Measurements from ENCODE around the gene ZBTB17. TPM values are rescaled to one million over a fixed set of nuclear protein-coding genes. Genes with fewer than 3 reads are reported as not detected.
"Not testable (repeated sequence)": the region's sequence is repeated elsewhere in the genome, so short reads cannot be mapped to it uniquely, and the experiment has no call there.

Gene ZBTB17
- total RNA-seq, 1 donor from 2014 or later, result 38.8 TPM

DNA sequence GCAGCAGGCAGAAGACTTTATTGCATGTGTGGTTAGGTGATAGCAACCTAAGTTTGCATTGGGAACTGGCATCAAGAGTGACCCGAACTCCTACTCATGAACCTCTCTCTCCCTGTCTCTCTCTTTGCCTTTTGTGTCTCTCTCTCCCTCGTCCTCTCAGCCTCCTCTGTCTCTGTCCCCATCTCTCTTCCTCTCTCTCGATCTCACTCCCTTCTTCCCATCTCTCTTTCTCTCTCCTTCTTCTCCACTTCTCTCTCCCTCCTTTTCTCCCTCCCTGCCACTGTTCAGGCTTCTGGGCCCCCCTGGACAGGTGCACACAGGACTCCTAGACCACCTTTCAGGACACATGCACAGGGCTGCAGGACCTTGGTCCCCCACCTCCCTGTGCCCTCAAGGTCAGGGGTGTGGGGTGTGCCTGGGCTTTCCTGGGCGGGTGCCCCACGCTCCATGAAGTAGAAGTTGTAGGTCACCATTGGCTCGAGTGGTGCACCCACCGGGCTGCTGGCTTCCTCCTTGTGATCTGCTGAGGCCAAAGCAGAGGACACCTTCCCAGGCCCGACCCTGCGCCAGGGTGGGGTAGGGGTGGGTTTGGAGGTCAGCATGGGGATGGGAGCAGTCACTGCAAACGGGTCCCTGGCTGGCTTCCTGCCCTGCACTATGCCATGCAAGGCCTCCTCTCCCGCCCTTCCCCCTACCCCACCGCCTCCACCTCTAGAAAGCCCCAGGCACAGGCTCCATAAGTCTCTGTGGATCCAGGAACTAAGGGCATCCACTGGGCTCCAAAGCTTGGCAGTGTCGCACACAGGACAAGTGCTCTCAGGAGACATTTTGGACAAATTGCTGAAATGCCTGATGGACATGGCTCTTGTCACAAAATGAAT lies 13.2 kb upstream of the ZBTB17 start:
- no peak for DNase-seq

DNA sequence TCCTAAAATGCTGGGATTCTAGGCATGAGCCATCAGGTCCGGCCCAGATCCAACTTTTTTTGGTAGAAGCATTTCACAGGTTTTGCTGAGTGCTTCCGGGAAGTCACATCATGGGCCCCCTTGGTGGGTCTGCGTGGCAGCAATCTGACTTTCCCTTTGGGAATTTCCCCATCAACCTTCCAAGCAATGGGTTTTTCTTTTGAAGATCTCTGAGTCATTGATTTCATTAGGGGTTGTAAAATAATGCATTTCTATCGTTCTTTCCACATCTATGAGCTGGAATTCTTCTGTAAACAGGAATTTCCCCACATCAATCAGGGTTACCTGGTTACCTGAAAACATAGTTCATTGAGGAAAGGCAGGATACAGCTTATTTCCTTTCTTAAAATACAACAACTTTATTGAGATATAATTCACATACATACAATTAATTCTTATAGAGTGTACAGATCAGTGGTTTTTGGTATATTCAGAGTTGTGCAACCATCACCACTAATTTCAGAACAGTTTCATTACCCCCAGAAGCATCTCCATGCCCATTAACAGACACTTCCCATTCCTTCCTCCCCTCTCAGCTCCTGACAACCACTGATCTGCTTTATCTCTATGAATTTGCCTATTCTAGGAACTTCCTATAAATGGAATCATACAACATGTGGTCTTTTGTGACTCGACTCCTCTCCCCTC lies 9.9 kb upstream of the ZBTB17 start:
- no peak for DNase-seq

DNA sequence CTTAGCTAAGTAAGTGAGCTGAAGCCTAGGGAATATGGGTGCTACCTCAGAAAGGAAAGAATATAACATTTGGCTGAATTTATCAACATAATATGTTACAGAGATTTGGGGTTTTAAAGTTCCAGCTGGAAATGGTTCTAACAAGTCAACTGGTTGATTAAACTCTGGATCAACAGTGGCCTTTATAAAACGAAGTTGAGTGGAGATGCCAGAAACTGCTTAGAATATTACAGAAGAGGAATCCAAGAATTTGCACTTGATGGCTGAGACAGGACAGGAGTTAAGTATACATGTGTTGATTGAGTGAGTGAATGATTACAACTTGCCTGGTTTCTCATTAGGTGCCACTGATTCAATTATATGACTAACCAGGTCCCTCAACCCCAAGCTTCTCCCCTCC lies 7.4 kb upstream of the ZBTB17 start:
- DNase-seq, result no peak

DNA sequence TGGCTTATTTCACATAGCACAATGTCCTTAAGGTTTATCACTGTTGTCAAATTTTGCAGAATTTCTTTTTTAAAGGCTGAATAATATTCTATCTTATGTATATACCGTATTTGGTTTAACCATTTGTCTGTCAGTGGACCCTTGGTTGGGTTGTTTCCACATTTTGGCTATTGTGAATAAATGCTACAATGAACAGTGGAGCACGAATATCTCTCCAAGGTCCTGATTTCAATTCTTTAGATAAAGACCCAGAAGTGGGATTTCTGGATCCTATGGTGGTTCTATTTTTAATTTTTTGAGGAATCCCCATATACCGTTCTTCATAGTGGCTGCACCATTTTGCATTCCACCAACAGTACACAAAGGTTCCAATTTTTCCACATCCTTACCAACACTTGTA lies 5.8 kb upstream of the ZBTB17 start:
- no peak for DNase-seq

DNA sequence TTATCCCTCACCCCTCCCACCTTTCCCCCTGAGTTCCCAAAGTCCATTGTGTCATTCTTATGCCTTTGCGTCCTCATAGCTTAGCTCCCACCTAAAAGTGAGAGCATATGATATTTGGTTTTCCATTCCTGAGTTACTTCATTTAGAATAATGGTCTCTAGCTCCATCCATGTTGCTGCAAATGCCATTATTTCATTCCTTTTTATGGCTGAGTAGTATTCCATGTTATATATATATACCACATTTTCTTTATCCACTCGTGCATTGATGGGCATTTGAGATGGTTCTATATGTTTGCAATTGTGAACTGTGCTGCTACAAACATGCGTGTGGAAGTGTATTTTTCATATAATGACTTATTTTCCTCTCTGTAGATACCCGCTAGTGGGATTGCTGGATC lies 2.0 kb upstream of the ZBTB17 start:
- DNase-seq, result not testable (repeated sequence)

DNA sequence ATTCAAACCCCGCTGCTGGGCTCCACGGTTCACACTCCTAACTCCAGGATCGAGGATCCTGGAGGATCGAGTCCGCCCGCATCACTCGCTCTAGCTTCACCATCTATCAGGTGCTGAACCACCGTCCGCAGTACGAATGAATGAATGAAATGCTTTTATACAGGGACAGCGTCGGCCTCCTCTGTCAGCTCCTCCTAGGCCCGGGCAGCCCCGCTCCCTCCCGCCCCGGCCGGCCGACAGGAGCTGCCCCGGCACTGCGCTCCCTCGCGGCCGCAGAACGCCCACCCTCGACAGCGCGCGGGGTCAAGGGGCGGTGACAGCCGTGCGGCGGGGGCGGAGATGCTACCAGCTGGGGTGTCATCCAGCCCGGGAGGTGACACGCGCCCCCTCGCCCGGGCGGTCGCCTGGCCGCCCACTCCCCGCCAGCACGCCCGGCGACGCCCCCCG lies 520 bp downstream of the ZBTB17 start:
- peak; percentile 59 for DNase-seq

DNA sequence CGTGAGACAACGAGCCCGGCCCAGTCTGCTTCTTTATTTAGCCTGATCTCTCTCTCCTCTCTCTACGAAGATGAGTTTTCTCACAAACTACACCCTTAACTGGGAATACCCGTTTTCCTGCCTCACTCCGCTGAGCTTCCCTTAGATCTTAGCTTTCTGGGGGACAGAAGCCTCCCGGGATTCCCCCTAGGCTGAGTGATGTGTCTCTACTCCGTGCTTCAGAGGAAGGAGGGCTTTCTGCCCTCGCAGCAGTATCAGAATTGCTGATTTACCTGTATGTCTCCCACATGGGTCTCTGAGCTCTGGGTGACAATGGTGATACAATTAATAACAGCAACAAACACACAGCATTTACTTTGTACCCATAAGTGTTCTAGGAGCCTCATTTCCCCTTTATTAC lies 1.0 kb downstream of the ZBTB17 start:
- no peak for DNase-seq

DNA sequence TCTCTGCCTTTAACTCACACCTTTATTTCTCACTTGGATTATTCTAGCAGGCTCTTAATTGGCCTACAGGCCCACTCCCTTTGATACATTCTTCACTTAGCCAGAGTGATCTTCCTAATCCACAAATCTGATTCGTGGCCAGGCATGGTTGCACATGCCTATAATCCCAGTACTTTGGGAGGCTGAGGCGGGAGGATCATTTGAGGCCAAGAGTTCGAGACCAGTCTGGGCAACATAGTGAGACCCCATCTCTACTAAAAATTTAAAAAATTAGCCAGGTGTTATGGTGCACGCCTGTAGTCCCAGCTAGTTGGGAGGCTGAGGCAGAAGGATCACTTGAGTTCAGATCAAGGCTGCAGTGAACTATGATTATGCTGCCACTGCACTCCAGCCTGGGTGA lies 2.1 kb downstream of the ZBTB17 start:
- no peak for DNase-seq

DNA sequence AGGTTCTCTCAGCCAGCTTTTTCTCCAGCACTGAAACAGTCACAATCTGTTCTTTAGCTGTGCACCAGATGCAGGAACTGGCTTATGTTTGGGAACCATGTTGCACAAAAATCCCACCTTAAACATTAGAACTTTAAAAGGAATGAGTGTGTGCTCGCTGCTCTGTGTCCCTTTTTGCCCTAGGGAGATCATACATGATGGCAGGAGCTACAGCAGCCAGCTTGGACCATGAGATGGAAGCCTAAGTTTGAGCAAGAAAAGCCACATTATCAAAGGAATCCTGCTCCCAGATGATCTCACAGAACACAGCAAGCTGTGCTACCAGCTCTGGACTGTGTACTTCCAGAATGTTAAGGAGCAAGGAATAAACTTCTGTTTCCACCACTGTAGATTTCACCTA lies 3.5 kb downstream of the ZBTB17 start:
- DNase-seq, result no peak

DNA sequence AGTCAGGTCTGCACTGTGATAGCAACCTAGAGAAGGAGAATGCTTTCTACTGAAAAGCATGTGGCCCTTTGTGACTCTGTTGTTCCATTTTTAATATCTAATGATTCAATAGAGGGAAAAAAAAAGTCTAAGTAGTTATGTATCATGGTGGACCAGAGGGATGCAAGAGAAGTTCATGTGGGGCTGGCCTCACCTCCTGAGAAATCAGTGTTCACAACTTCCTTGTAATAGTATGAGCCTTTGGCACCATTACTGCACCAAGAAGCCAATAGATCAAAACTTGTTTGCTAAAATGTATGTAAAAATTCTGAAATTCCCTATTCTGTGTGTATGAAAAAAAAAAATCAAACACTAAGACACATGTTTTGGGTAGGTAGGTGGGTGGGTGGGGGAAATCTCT lies 5.0 kb downstream of the ZBTB17 start:
- no peak for DNase-seq

DNA sequence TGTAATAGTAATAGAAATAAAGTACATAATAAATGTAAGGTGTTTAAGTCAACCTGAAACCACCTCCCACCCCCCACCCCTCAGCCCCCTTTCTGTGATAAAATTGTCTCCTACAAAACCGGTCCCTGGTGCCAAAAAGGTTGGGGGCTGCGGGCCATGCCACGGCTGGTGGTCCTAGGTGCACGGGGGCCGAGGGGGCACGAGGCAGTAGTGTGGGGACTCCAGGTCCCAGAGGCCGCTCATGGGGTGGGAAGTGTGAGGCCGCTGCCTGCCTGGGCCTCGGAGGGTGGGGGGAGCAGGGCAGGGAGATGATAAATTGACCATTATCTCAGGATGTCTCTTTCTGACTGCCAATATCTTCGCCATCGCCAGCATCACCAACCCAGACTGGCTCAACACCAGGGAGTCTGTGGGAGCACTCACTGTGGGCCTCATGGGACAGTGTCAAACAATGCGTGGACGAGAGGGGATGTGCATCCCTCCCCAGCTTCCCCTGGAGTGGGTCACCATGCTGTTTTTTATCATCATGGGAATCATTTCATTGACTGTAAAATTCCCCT lies 6.5 kb downstream of the ZBTB17 start:
- no peak for DNase-seq

DNA sequence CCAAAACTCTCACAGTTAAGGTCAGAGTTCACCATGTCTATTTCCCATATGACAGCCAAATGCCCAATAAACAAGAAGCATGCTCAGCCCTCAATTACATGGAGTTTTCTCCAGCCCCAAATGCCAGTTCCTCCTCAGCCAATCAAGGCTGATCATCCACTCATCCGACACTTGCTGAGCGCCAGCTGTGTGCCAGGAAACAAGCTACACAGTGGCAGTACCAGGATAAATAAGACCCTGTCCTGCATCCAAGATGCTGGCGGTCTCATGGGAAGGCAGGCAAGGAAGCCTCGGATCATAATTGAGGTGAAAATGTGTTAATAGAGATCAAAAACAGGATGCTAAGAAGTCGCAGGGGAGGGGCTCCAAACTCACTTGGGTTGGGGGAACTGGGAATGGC lies 7.7 kb downstream of the ZBTB17 start:
- DNase-seq, result no peak

DNA sequence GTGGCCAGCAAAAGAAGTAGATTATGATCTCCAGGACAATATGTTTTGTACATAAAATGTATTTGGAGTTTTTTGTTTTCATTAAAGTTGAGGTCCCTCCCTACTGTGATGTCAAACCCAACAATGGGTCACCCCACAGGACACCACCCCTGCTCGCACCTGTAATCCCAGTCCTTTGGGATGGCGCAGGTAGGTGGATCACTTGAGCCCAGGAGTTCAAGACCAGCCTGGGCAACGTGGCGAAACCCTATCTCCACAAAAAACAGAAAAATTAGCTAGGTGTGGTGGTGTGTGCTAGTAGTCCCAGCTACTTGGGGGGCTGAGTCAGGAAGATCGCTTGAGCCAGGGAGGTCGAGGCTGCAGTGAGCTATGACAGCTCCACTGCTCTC lies 9.0 kb downstream of the ZBTB17 start:
- DNase-seq, result no peak

DNA sequence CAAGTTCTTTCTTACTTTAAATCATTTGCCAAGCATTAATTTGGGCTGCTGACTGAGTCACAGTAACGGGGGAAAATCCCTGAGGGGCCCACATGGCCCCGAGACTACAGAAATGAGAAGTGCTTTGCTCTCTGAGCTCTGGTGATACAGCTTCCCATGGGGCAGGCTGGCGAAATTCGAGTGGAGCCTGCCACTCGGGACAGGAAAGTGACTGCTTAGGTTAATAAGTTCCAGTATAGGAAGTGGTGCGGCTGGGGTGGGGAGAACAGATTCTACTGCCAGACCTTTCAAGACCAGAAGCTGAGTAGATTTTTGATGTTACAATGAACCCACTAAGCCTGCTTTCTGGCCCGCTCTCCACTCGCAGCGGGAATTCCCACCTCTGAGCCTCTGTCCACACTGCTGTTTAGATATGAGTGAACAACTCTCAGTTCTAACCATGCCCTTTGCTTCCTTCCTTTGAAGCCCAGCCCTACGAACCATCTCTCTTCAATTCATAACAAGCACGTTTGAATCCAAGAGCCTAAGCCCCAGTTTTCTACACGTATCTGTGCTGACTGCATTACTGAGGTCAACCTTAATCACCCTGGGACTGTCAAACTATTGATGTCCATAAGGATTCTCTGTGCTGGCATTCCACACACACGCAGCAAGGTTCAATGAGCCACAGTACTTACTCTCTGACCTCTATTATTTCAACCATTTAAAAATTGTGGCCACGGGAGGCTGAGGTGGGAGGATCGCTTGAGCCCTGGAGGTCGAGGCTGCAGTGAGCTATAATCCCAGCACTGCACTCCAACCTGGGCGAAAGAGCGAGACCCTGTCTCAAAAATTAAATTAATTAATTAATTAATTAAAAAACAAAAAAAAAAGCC lies 9.6 kb downstream of the ZBTB17 start:
- DNase-seq, result no peak

DNA sequence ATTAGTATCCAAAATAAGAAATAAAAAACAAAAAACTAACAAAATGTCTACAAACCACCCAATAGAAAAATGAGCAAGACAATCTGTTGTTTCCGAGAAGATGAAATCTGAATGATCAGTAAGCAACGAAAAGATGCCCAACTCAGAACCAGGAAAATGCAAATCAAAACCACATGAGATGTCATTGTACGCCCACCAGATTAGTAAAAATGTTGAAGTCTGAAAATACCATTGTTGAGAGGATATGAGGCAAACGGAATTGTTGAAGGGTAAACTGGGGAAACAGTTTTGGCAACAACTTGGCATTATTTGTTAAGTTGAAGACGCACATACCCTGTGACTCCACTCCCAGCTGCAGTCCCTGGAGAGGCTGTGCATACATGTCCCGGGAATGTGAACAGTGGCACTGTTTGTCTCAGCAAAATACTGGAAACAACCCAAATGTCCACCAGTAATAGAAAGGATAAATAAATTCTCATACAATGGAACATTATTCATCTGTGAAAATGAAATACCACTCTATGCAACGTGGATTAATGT lies 10.6 kb downstream of the ZBTB17 start:
- peak; percentile 41 for DNase-seq

DNA sequence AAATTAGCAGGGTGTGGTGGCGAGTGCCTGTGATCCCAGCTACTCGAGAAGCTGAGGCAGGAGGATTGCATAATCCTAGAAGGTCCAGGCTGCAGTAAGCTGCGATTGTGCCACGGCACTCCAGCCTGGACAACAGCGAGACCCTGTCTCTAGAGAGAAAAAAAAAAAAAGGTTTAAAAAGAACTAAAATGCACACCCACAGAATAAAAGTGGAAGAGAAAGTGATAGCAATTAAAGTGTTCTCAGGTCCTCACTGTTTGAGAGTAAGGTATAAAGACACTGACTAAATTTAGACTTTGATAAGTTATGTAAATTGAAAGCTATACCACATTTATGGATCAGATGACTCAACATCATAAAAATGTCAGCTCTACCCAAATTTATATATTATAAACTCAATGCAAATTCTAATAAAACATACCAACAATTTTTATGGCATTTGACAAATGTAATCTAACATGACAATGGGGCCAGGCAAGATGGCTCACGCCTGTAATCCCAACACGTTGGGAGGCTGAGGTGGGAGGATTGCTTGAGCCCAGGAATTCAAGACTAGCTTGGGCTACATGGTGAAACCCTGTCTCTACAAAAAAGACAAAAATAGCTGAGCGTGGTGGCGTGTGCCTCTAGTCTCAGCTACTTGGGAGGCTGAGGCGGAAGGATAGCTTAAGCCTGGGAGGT lies 11.8 kb downstream of the ZBTB17 start:
- DNase-seq, result no peak

DNA sequence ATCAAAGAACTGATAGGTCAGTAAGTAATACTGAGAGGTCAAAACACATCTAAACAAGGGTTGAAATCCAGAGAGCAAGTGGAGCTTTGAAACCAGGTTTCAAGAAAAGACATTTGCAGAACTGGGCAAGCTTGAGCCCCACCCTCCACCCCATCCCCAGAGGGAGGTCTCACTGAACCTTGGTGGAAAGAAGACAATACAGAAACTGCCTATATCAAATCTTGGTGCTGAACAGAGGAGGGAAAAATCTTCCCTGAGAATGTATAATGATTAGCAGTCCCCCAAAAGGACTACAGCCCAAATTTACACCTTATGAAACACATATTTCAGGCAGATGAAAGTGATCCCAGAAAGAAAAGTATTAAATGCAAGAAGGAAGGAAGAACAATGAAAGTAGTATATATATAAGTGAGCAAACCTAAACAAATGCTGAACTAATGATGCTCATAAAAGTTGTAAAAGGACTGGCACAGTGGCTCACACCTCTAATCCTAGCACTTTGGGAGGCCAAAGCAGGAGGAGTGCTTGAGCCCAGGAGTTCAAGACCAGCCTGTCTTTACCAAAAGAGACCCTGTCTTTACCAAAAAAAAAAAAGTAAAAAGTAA lies 12.4 kb downstream of the ZBTB17 start:
- DNase-seq, result no peak

DNA sequence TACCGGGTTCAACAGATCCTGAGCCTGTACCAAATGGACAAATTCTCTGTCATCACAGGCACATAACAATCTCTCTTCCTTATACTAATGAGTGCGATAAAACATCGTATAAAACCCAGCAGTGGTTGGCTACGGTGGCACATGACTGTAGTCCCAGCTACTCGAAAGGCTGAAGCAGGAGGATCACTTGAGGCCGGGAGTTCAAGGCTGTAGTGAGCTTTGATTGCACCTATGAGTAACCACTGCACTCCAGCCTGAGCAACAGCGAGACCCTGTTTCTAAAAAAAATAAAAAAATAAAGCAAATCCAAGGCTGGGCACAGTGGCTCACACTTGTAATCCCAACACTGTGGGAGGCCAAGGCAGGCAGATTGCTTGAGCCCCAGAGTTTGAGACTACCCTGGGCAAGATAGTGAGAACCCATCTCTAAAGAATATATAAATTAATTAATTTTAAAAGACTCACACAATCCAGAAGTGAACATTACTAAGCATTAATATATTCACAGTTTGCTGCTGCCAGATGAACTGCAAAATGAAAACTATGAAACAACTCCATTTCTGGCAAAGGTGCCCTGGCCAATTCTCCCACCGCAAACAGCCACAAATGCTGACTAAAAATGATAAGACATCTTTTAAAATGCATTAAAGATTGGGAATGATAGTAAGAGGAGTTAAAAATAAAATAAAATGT lies 13.1 kb downstream of the ZBTB17 start:
- no peak for DNase-seq

DNA sequence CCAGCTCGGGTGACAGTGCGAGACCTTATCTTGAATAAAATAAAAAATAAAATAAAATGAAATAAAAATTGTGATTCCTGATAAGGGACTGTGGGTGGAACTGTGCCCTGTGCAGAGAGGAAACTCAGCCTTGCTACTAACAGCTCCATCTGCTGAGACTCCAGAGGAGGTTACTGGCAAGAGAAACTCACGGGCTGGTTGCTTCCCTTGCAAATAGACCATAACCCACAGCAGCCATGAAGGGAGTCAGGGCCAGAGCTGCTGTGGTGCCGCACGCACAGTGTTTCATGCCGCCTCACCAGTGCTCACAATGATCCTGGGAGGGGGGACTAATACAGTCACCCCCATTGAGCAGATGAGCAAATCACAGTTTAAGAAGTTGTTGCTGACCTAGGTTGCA lies 13.7 kb downstream of the ZBTB17 start:
- no peak for DNase-seq

DNA sequence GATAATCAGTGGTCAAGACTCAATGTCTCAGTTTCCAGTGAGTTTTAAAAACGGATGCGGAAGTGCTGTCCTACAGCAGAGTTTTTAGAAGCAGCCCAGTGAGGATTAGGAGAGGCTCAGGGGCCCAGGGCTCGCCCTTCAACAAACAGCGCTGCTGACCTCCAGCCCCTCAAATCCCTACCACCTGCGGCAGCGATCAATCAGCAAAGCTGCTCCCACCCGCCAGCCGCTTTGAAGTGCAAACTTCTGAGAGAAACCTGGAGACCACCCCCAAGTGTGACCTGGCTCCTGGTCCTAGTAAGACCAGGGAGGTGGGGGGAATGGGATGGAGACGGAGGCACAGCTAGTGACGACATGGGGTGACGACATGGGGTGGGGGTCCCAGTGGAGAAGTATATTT lies 14.4 kb downstream of the ZBTB17 start:
- no peak for DNase-seq

DNA sequence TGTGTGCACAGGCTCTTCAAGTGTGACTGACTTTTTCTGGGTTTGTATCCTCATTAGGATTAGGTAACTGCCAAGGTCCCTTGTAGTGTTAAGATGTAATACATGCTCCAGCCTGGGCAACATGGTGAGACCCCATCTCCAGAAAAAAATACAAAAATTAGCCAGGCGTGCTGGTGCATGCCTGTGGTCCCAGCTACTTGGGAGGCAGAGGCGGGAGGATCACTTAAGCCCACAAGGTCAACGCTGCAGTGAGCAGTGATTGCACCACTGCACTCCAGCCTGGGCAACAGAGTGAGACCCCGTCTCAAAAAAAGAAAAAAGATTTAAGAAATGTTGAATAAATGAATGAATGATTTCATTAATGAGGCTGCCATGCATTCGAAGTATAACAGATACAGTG lies 15.1 kb downstream of the ZBTB17 start:
- DNase-seq, result no peak
